Retinal pigment epithelial cell (primary cell): ENCODE results near the gene NHS.

ENCODE experiments used
- DNase-seq: peaks from one replicate; pipeline ENCODE4 v3.0.0-alpha.2; 2010; ENCODE audit warnings: low read depth
- H3K4me3 ChIP-seq: 2 replicates; pipeline ENCODE4 v1.5.1; 2011; ENCODE audit warnings: mild to moderate bottlenecking, low read length, control low read depth, moderate library complexity
- CTCF ChIP-seq: conservative IDR thresholded peaks from 2 replicates; pipeline ENCODE4 v1.5.1; 2011; ENCODE audit warnings: low read depth, low read length, control low read depth, inconsistent platforms

NHS gene

GRCh38 chrX:17603196-17603595 lies 228.2 kb downstream of the NHS start:
- no peak overlapping the region for H3K4me3 ChIP-seq
- no peak for DNase-seq
- TF ChIP-seq CTCF: no peak

GRCh38 chrX:17605676-17606075 lies 230.7 kb downstream of the NHS start:
- no peak overlapping the region for H3K4me3 ChIP-seq
- TF ChIP-seq CTCF: no peak
- no peak for DNase-seq

- no peak overlapping the region for H3K4me3 ChIP-seq
- no peak for DNase-seq
- TF ChIP-seq CTCF: no peak
These were observed 231.2 kb downstream of the NHS start for GRCh38 chrX:17606231-17606630.

- no peak for DNase-seq
- no peak for TF ChIP-seq CTCF
- H3K4me3 ChIP-seq: no peak overlapping the region
These were observed 233.9 kb downstream of the NHS start for GRCh38 chrX:17608888-17609287.

- no peak overlapping the region for H3K4me3 ChIP-seq
- DNase-seq: no peak
- no peak for TF ChIP-seq CTCF
These were observed 235.8 kb downstream of the NHS start for GRCh38 chrX:17610788-17611187.

GRCh38 chrX:17613979-17614588 lies 239.1 kb downstream of the NHS start:
- TF ChIP-seq CTCF: no peak
- no peak overlapping the region for H3K4me3 ChIP-seq
- DNase-seq: no peak

GRCh38 chrX:17616936-17617335 lies 241.9 kb downstream of the NHS start:
- DNase-seq: no peak
- no peak overlapping the region for H3K4me3 ChIP-seq
- TF ChIP-seq CTCF: no peak
